GM13977 (cell line): Measurements from ENCODE around the gene MADD.

ENCODE experiments used
- DNase-seq: peaks from one replicate; pipeline ENCODE4 v3.0.0; 2012; ENCODE audit warnings: low spot score
- in situ Hi-C: fragments of 300-500 bp; cut with MboI; formaldehyde crosslinking; loops from one replicate; pipeline ENCODE4 v1.12.0; 2022; ENCODE audit warnings: low sequenced_read_pairs, low pct_unique_long_range_greater_than_20kb, mixed read lengths, inconsistent platforms; ENCODE audit not compliant: unreplicated experiment
- TF ChIP-seq, protein P1 (sequence below): IDR thresholded peaks from 2 replicates; pipeline ENCODE4 v1.5.1; 2012; ENCODE audit warnings: mild to moderate bottlenecking, control low read depth; ENCODE audit not compliant: insufficient read depth; ENCODE audit errors: extremely low read depth, missing control alignments

Gene MADD

DNA sequence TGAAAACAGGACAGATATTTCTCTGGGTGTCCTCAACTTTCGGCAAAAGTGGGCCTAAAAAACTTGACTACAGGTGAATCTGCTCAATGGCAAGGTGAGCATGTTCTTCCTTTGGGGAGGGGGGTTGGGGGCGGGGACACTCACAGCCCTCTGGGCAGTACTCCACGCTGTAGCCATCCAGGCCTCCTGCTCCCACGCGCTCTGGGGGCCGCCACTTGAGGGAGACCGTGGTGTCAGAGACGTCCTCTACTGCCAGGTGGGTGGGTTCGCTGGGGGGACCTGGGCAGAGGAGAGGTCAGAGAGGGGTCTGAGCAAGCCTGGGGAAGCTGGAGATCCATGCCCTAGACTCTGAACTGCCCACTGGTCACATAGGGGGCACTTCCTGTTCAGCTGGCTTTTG is 65.8 kb downstream of the MADD start:
- in situ Hi-C loops: no loop called here
- DNase-seq: no peak
- TF ChIP-seq, protein P1, sequence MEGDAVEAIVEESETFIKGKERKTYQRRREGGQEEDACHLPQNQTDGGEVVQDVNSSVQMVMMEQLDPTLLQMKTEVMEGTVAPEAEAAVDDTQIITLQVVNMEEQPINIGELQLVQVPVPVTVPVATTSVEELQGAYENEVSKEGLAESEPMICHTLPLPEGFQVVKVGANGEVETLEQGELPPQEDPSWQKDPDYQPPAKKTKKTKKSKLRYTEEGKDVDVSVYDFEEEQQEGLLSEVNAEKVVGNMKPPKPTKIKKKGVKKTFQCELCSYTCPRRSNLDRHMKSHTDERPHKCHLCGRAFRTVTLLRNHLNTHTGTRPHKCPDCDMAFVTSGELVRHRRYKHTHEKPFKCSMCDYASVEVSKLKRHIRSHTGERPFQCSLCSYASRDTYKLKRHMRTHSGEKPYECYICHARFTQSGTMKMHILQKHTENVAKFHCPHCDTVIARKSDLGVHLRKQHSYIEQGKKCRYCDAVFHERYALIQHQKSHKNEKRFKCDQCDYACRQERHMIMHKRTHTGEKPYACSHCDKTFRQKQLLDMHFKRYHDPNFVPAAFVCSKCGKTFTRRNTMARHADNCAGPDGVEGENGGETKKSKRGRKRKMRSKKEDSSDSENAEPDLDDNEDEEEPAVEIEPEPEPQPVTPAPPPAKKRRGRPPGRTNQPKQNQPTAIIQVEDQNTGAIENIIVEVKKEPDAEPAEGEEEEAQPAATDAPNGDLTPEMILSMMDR: no peak

DNA sequence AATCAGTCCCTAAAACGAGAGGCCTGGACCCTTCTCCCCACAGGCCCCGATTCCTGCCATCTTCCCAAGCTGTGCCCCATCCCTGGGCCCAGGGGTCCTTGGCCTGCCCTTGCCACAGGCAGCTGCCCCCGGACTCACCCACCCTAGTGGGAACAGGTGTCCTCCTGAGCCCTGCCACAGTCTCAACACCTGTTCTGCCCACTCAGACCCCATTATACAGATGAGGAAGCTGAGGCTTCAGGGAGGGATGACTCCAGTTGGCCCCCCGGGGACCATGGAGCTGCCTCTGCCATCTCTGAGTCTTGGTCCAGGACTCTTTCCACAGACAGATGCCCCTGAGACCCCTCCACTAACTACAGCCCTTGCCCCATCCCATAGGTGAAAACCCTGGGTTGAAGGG is 66.7 kb downstream of the MADD start:
- no peak for DNase-seq
- in situ Hi-C loops: no loop called here
- TF ChIP-seq, protein P1: no peak

DNA sequence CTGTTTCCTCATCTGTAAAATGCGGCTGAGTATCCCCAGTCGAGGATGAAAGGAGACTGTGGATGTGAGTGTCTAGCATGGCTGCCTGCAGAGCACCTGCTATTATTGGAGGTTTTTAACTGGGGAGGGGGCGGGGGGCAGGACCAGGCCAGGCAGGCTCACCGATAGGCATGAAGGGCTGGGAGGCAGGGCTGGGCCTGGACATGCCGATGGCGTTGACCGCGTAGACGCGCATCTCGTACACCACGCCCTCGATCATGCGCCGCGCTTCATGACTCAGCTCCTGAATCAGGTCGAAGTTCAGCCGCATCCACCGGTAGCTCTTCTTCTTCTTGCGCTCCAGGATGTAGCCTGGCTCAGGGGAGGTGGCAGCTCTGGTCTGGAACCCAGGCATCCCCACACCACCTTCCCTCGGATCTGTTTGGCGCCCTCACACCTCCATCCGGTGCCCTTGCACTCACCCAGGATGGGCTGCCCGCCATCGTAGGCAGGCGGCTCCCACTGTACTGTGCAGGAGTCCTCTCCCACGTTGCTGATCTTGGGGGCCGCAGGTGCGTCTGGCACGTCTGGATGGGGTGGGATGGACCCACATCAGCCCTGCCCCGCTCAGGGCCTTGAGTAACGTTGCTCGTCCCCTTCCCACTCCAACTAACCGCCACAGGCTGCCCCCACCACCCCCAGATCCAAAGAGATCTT is 67.4 kb downstream of the MADD start:
- in situ Hi-C loops: no loop called here
- no peak for DNase-seq
- TF ChIP-seq, protein P1: no peak

DNA sequence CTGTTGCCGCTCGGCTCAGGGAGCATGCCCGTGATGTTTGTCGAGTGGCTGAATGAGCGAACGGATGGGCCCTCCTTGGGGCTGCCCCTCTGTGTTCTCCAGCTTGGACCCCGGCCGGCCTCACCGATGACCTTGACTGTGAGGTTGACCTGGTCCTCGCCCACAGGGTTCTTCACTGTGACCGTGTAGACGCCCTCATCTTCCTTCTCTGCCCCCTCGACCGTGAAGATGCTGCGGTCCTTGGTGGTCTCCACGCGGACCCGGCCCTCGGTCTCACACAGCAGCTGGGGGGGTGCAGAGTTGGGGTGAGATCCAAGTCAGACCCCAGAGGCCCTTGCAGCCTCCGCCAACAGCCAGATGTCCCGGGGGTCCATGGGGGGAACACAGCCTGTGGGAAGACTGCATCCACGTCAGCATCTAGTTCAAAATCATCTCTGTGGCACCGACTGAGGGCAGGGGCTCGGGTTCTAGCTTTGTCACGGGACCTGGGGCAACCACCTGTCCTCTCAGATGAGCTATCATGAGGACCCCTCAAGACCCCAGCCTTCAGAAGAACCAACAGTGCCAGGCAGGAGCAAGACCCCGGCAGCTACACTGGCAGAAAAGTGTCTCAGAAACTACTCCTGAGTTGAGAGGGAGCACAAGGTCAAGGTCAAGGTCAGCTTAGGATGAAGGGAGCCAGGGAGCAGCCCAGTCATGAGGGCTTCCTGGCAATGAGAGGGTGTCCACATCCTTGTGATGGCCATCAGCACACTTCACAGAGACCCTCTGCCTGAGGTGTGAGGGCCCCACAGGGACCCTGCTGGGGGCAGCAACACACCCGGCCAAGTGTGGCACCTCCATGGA is 68.7 kb downstream of the MADD start:
- TF ChIP-seq, protein P1: no peak

DNA sequence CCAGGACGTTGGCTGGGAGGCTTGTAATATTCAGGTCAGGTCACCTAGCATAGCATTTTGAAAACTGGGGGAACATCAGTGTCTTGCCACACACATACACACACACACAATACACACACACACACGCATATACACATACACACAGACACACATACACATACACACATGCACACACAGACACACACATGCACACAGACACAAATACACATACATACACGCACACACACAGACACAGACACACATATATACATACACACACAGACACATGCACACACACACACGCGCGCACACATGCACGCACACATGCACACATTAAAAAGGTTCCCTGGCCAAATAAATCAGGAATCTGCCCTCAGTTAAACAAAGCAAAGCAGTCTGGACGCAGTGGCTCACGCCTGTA is 70.1 kb downstream of the MADD start:
- no peak for DNase-seq
- TF ChIP-seq, protein P1: no peak
- in situ Hi-C loops: no loop called here

More for the DNA sequence above, 68.7 kb downstream of the MADD start:
- no peak for DNase-seq
- in situ Hi-C loops: no loop called here

DNA sequence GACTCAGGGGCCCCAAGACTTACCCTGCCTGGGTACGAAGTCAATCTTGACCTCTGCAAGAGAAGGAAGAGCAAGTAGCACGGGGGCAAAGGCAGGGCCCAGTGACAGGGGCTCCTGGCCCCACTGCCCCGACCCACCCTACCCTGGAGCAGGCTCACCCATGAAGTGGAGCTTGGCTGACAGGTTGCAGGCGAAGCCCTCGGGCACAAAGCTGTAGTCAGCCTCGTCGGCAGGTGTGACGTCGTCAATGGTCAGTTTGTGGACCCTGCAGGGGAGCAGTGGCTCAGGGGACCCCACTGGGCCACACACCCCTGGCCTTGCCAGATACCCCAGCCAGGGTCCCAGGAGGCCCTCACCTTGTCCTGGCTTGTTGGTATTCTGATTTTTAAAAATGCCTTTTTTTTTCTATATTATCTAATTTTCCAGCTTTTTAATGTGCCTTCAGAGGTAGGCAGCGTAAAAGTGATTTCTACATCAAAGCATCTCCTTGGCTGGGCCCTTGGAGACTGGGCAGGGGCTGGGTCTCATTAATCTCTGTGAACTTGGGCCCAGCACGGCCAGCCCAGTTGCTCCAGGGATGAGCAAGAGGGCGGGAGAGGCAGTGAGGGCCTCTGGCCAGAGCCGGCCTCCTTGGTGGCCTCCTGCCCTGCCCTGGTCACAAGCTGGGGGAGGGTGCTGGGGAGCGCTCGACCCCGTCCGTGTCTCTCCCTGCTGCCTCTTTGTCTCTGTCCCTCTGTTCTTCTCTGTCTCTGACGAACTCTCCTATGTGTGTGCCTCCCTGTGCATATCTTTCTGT is 71.2 kb downstream of the MADD start:
- TF ChIP-seq, protein P1: no peak
- no peak for DNase-seq
- in situ Hi-C loops: no loop called here
